ENCODE results near the gene ACSL1.

Gene ACSL1

DNA sequence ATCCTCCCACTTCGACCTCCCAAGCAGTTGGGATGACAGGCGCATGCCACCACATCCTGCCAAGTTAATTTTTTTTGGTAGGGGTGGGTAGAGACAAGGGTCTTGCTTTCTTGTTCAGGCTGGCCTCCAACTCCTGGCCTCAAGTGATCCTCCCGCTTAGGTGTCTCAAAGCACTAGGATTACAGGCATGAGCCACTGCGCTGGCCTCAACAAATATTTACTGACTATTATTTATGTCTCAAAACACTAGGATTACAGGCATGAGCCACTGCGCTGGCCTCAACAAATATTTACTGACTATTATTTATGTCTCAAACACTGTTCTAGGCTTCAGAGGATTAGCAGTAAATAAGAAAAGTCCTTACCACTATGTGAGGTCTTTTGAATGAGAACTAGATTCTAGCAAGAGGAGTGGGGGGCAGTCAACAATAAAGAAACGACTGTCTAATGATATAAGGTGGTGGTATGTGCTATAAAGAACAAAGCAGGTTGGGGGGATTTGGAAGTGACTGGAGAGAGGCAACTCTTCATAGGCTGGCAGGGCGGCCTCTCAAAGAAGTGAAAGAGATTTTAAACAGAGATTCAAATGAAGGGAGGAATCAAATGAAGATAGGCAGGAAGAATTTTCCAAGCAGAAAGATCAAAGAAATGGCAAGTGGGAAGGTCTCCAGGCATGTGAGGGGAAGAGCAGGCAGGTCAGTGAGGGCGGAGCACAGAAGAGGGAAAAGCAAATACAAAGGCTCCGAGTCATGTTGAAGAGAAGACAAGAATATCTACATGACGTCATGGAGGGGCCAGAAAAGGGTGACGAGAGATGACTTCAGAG is 12.7 kb upstream of the ACSL1 start:
- no peaks in the 10 kb centered on the region for H3K9me3 ChIP-seq (replicated peaks; ENCODE audit: low read length)
- H3K36me3 ChIP-seq (ENCODE audit: insufficient read depth, low read length), result no peaks in the 10 kb centered on the region
- no peak overlapping the region for H3K9ac ChIP-seq (ENCODE audit: low read depth, low read length)
- no peak overlapping the region for H3K4me3 ChIP-seq (ENCODE audit: low read length)
- peaks cover 18% of the 10 kb centered on the region for H3K27me3 ChIP-seq (ENCODE audit: control insufficient read depth, insufficient read depth, low read length)
- no peaks in the 10 kb centered on the region for H3K4me1 ChIP-seq (ENCODE audit: control insufficient read depth, insufficient read depth, low read length)
- no peak overlapping the region for H3K4me2 ChIP-seq (ENCODE audit: low read length)

GRCh38 chr4:184836613-184837012 is 10.8 kb upstream of the ACSL1 start:
- H3K9ac ChIP-seq (ENCODE audit: low read depth, low read length), result no peak overlapping the region
- no peaks in the 10 kb centered on the region for H3K36me3 ChIP-seq (ENCODE audit: insufficient read depth, low read length)
- no peaks in the 10 kb centered on the region for H3K9me3 ChIP-seq (replicated peaks; ENCODE audit: low read length)
- peaks cover 12% of the 10 kb centered on the region for H3K27me3 ChIP-seq (ENCODE audit: control insufficient read depth, insufficient read depth, low read length)
- H3K4me2 ChIP-seq (ENCODE audit: low read length), result no peak overlapping the region
- H3K4me1 ChIP-seq (ENCODE audit: control insufficient read depth, insufficient read depth, low read length), result no peaks in the 10 kb centered on the region
- H3K4me3 ChIP-seq (ENCODE audit: low read length), result no peak overlapping the region

GRCh38 chr4:184833046-184833838 is 7.5 kb upstream of the ACSL1 start:
- no peak overlapping the region for H3K4me3 ChIP-seq (ENCODE audit: low read length)
- no peak overlapping the region for H3K9ac ChIP-seq (ENCODE audit: low read depth, low read length)
- H3K27me3 ChIP-seq (ENCODE audit: control insufficient read depth, insufficient read depth, low read length), result peaks cover 4% of the 10 kb centered on the region
- no peaks in the 10 kb centered on the region for H3K9me3 ChIP-seq (replicated peaks; ENCODE audit: low read length)
- H3K4me1 ChIP-seq (ENCODE audit: control insufficient read depth, insufficient read depth, low read length), result no peaks in the 10 kb centered on the region
- H3K4me2 ChIP-seq (ENCODE audit: low read length), result no peak overlapping the region
- no peaks in the 10 kb centered on the region for H3K36me3 ChIP-seq (ENCODE audit: insufficient read depth, low read length)

DNA sequence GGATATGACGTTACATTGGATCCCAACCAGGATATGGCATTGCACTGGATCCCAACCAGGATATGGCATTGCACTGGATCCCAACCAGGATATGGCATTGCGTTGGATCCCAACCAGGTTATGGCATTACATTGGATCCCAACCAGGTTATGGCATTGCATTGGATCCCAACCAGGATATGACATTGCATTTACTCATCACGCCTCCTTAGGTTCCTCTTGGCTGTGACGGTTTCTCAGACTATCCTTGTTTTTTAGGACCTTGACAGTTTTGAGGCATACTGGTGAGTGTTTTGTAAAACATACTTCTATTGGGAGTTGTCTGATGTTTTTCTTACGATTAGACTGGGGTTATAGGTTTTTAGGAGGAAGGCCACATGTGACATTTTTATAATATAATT is 5.4 kb upstream of the ACSL1 start:
- Histone ChIP-seq H3K4me3 (ENCODE audit: low read length) (no peak overlapping the region), H3K9me3 (replicated peaks; ENCODE audit: low read length) (no peaks in the 10 kb centered on the region), H3K9ac (ENCODE audit: low read depth, low read length) (no peak overlapping the region), H3K27me3 (ENCODE audit: control insufficient read depth, insufficient read depth, low read length) (peaks cover 8% of the 10 kb centered on the region), H3K36me3 (ENCODE audit: insufficient read depth, low read length) (no peaks in the 10 kb centered on the region), H3K4me2 (ENCODE audit: low read length) (no peak overlapping the region), H3K4me1 (ENCODE audit: control insufficient read depth, insufficient read depth, low read length) (no peaks in the 10 kb centered on the region)

GRCh38 chr4:184826691-184827270 is 1.0 kb upstream of the ACSL1 start:
- Histone ChIP-seq H3K4me3 (ENCODE audit: low read length) (peak overlapping the region; percentile 75), H3K4me1 (ENCODE audit: control insufficient read depth, insufficient read depth, low read length) (peaks cover 3% of the 10 kb centered on the region), H3K36me3 (ENCODE audit: insufficient read depth, low read length) (no peaks in the 10 kb centered on the region), H3K4me2 (ENCODE audit: low read length) (peak overlapping the region; percentile 96), H3K27me3 (ENCODE audit: control insufficient read depth, insufficient read depth, low read length) (peaks cover 3% of the 10 kb centered on the region), H3K9ac (ENCODE audit: low read depth, low read length) (peak overlapping the region; percentile 80), H3K9me3 (replicated peaks; ENCODE audit: low read length) (no peaks in the 10 kb centered on the region)

DNA sequence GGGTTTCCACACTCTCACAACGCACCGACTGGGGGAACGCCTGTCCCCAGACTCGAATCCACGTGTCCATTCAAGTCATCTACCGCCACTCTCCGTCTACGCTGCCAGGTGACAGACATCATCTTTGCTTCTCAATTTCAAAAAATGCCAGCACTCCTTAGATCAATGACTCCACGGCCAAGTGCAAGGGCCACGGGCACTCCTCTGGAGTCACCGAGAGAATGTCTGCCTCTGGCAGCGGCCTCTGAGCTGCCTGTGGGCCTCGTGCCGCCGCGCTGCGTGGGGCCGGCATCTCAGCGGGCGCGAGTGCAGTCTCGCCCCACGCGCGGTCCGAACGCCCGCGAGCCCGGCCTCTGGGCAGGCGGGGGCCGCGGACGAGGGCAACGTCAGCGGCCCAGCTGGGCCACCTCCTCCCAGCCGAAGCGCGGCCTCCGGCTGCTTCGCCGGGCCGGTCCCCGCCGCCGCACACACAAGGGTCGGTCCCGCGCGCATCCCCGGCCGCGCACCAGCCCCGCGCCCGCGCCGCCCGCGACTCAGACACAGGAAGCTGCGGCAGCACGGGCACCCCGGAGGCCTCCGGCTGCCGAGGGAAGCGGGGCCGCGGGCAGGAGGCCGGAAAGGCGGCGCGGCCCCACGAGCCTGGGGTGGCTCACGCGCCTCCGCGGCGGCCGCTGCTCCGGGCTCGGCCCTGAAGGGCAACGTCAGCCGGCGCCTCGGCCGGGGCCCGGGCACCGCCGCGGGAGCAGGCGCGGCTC is 450 bp downstream of the ACSL1 start:
- Histone ChIP-seq H3K9me3 (replicated peaks; ENCODE audit: low read length) (no peaks in the 10 kb centered on the region), H3K36me3 (ENCODE audit: insufficient read depth, low read length) (no peaks in the 10 kb centered on the region), H3K4me3 (ENCODE audit: low read length) (peak overlapping the region; percentile 75), H3K4me2 (ENCODE audit: low read length) (peak overlapping the region; percentile 88), H3K9ac (ENCODE audit: low read depth, low read length) (peak overlapping the region; percentile 75), H3K4me1 (ENCODE audit: control insufficient read depth, insufficient read depth, low read length) (peaks cover 3% of the 10 kb centered on the region), H3K27me3 (ENCODE audit: control insufficient read depth, insufficient read depth, low read length) (peaks cover 3% of the 10 kb centered on the region)

DNA sequence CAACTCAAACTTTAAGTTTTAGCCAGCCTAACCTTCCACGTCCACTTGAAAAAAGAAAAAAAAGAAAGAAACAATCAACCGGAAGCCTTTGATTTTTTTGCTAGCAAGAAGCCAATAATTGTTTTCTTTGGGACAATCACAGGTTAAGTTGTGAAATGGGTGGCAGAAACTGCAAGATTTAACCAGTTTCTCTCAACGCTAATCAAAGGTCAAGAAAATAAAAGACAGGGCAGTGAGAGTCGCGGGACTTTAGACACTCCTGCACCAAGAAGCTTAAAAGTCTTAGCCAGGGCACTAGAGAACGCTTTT is 1.0 kb downstream of the ACSL1 start:
- no peaks in the 10 kb centered on the region for H3K36me3 ChIP-seq (ENCODE audit: insufficient read depth, low read length)
- H3K27me3 ChIP-seq (ENCODE audit: control insufficient read depth, insufficient read depth, low read length), result peaks cover 3% of the 10 kb centered on the region
- H3K4me1 ChIP-seq (ENCODE audit: control insufficient read depth, insufficient read depth, low read length), result peaks cover 3% of the 10 kb centered on the region
- H3K4me3 ChIP-seq (ENCODE audit: low read length), result peak overlapping the region; percentile 75
- H3K4me2 ChIP-seq (ENCODE audit: low read length), result peak overlapping the region; percentile 88
- no peaks in the 10 kb centered on the region for H3K9me3 ChIP-seq (replicated peaks; ENCODE audit: low read length)
- H3K9ac ChIP-seq (ENCODE audit: low read depth, low read length), result peak overlapping the region; percentile 75

GRCh38 chr4:184824081-184824775 is 1.5 kb downstream of the ACSL1 start:
- Histone ChIP-seq H3K4me3 (ENCODE audit: low read length) (peak overlapping the region; percentile 75), H3K4me2 (ENCODE audit: low read length) (peak overlapping the region; percentile 88), H3K4me1 (ENCODE audit: control insufficient read depth, insufficient read depth, low read length) (peaks cover 3% of the 10 kb centered on the region), H3K36me3 (ENCODE audit: insufficient read depth, low read length) (no peaks in the 10 kb centered on the region), H3K9me3 (replicated peaks; ENCODE audit: low read length) (no peaks in the 10 kb centered on the region), H3K27me3 (ENCODE audit: control insufficient read depth, insufficient read depth, low read length) (peaks cover 3% of the 10 kb centered on the region), H3K9ac (ENCODE audit: low read depth, low read length) (peak overlapping the region; percentile 75)

DNA sequence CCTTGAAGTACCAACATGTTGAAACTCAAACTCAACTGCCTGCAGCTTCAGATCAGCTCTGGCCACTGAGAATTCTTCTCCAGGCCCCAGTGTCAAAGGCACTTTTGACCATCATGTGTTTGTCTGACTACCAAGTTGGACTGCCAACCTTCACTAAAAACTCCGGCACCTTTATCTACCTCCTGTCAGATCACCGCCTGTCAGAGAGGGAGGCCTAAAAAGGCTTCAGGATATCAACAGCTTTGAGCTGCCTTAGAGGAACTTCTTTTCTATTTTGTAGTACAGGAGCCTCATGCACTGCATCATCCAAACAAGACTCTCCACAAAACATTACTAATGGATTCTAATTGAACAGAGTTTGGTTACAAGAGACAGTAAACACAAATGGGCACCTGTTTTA is 2.8 kb downstream of the ACSL1 start:
- peaks cover 3% of the 10 kb centered on the region for H3K4me1 ChIP-seq (ENCODE audit: control insufficient read depth, insufficient read depth, low read length)
- no peak overlapping the region for H3K4me3 ChIP-seq (ENCODE audit: low read length)
- H3K36me3 ChIP-seq (ENCODE audit: insufficient read depth, low read length), result no peaks in the 10 kb centered on the region
- no peak overlapping the region for H3K9ac ChIP-seq (ENCODE audit: low read depth, low read length)
- peaks cover under 1% of the 10 kb centered on the region for H3K27me3 ChIP-seq (ENCODE audit: control insufficient read depth, insufficient read depth, low read length)
- no peaks in the 10 kb centered on the region for H3K9me3 ChIP-seq (replicated peaks; ENCODE audit: low read length)
- no peak overlapping the region for H3K4me2 ChIP-seq (ENCODE audit: low read length)

- Histone ChIP-seq H3K27me3 (ENCODE audit: control insufficient read depth, insufficient read depth, low read length) (no peaks in the 10 kb centered on the region), H3K9ac (ENCODE audit: low read depth, low read length) (no peak overlapping the region), H3K4me3 (ENCODE audit: low read length) (no peak overlapping the region), H3K36me3 (ENCODE audit: insufficient read depth, low read length) (no peaks in the 10 kb centered on the region), H3K4me1 (ENCODE audit: control insufficient read depth, insufficient read depth, low read length) (peaks cover 3% of the 10 kb centered on the region), H3K4me2 (ENCODE audit: low read length) (no peak overlapping the region), H3K9me3 (replicated peaks; ENCODE audit: low read length) (no peaks in the 10 kb centered on the region)
Observed at GRCh38 chr4:184822356-184822755, 3.4 kb downstream of the ACSL1 start.

DNA sequence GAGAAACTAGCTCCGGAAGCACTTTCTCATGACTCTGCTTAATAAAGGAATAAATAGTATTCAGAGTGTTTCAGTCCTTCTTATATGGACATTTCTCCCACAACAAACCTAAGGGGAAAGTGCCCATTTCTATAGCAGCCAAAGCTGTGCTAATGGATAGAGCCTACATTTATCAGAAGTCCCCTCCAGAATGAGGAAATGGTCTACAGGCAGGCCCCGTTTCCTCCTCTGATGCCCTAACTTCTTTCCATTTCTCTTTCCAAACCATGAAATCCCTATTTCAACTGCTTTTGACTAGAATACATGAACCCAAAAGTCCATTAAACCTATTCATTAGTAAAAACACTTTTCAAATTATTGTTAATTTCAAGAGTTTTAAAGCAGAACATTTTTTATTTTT is 4.5 kb downstream of the ACSL1 start:
- Histone ChIP-seq H3K9me3 (replicated peaks; ENCODE audit: low read length) (no peaks in the 10 kb centered on the region), H3K4me3 (ENCODE audit: low read length) (no peak overlapping the region), H3K36me3 (ENCODE audit: insufficient read depth, low read length) (no peaks in the 10 kb centered on the region), H3K27me3 (ENCODE audit: control insufficient read depth, insufficient read depth, low read length) (no peaks in the 10 kb centered on the region), H3K9ac (ENCODE audit: low read depth, low read length) (no peak overlapping the region), H3K4me2 (ENCODE audit: low read length) (no peak overlapping the region), H3K4me1 (ENCODE audit: control insufficient read depth, insufficient read depth, low read length) (peaks cover 3% of the 10 kb centered on the region)

All from skeletal muscle satellite cell (primary cell).